Pancreas (tissue), 10 donors: Measurements from ENCODE around the gene ZNF556. TPM values are rescaled to one million over a fixed set of nuclear protein-coding genes. Genes with fewer than 3 reads are reported as not detected.
"Not testable (repeated sequence)": the region's sequence is repeated elsewhere in the genome, so short reads cannot be mapped to it uniquely, and the experiment has no call there.

Experiments used
- ATAC-seq, 4 donors: fragments of 200-7000 bp; cut with Tn5 transposase; one replicate each; pipeline versions ENCODE4 v1.8.0 to v1.9.1; 2020; ENCODE audit warnings: mild to moderate bottlenecking in 4 of 4, moderate library complexity in 4 of 4
- DNase-seq, 6 donors: peaks; one replicate each; pipeline ENCODE4 v3.0.0-alpha.2; 2020
- FAIRE-seq: peaks from 2 replicates; lab custom pipeline; 2012; peaks lifted over from hg19 to GRCh38; lab: Jason Lieb, UNC
- H3K27ac ChIP-seq, 4 donors: fragments of 200-600 bp; sonication (generic); 1 replicate in 3 of 4; 2 replicates in 1 of 4; pipeline versions ENCODE4 v1.5.0 to v1.8.0; 2020
- H3K27me3 ChIP-seq, 4 donors: fragments of 200-600 bp; one replicate each; pipeline ENCODE4 v1.8.0; 2021
- H3K36me3 ChIP-seq, 3 donors: fragments of 200-600 bp; sonication (generic) in 1 of 3; one replicate each; pipeline versions ENCODE4 v1.5.0 to v1.8.0; 2020 to 2021
- H3K4me1 ChIP-seq, 3 donors: fragments of 200-600 bp; one replicate each; pipeline ENCODE4 v1.8.0; 2021
- H3K4me3 ChIP-seq, 4 donors: fragments of 200-600 bp; sonication (generic) in 2 of 4; one replicate each; pipeline versions ENCODE4 v1.5.0 to v1.8.0; 2020 to 2021
- H3K9me3 ChIP-seq, 4 donors: fragments of 200-600 bp; one replicate each; pipeline ENCODE4 v1.8.0; 2021
- CTCF ChIP-seq, 4 donors: fragments of 200-600 bp; sonication (generic) in 3 of 4; IDR thresholded peaks; one replicate each; pipeline versions ENCODE4 v1.5.0 to v1.8.0; 2021; ENCODE audit warnings: antibody characterized with exemption in 4 of 4
- WGBS, 2 donors: extraction: QIAGEN DNeasy Blood & Tissue Kit; methylation state at CpG; one replicate each; pipeline ENCODE4 v1.1.7; 2013; 5-methylcytosine and 5-hydroxymethylcytosine counted together
- intact Hi-C, 3 donors: fragments of 100-400 bp; cut with DNase I; formaldehyde crosslinking; loops; one replicate each; pipeline versions ENCODE4 v1.11.1 to v1.14.2; 2022
- polyA plus RNA-seq, 2 donors: library from polyadenylated mRNA; stranded (reverse); fragments of 200-250 nt; gene quantifications; one replicate each; pipeline ENCODE4 v1.2.3, GENCODE V29; 2013
- total RNA-seq, 6 donors: library from RNA; stranded (reverse); fragmentation: NEBNext Ultra II Directional in 4 of 6; extraction: Animal tissue kit (Norgen Biotek cat#: 25700) in 4 of 6; gene quantifications; one replicate each; pipeline versions ENCODE4 v1.2.1 to v1.2.4, GENCODE V29; 2021 to 2023
- donor health status: healthy with polysubstance abuse.
- donor health status: DM: no; HTN: no; CAD: no; lungs with moderate emphysema.
- donor health status: DM: no; HTN: no; CAD: no.
- donor health status: control.
- donor health status: control.
- donor health status: Bipolar disorder and iron deficiency.
- donor health status: DM: yes; HTN: yes; CAD: no.
- donor health status: DM: no; HTN: no; CAD: no.
- donor health status: DM: no; HTN: no; CAD: no.
- donor health status: DM: yes; HTN: yes; CAD: no.

The ZNF556 gene
- total and polyA plus RNA-seq, 8 donors = 0.19 to 0.91 TPM; not detected in 6

GRCh38 chr19:2863816-2864215 lies 3.3 kb upstream of the ZNF556 start:
- no peak overlapping the region for H3K4me3 ChIP-seq

GRCh38 chr19:2865334-2866100 lies 1.6 kb upstream of the ZNF556 start:
- Histone ChIP-seq H3K36me3 (no peaks in the 10 kb centered on the region), H3K27ac (peak overlapping the region in 1 of 4 donors; percentile 26), H3K27me3 (no peaks in the 10 kb centered on the region), H3K4me3 (no peak overlapping the region), H3K4me1 (no peaks in the 10 kb centered on the region), H3K9me3 (no peaks in the 10 kb centered on the region)
- ATAC-seq (peak in 1 of 4 donors; percentile 44), DNase-seq (peak in 1 of 6 donors; percentile 52), FAIRE-seq (no peak)
- 27 to 29% methylated on average over 12 of the region's 12 CpGs for WGBS, 2 donors
- no peak for TF ChIP-seq CTCF (IDR thresholded peaks at IDR 0.05)
- intact Hi-C loops = no loop called here

More at GRCh38 chr19:2863816-2864215, 3.3 kb upstream of the ZNF556 start:
- H3K36me3 ChIP-seq = no peaks in the 10 kb centered on the region
- H3K4me1 ChIP-seq = no peaks in the 10 kb centered on the region
- 40% methylated on average over 10 of the region's 10 CpGs for WGBS, 2 donors
- no peak overlapping the region for H3K27ac ChIP-seq
- no peaks in the 10 kb centered on the region for H3K27me3 ChIP-seq
- FAIRE-seq (no peak), ATAC-seq (no peak), DNase-seq (no peak)
- intact Hi-C loops = no loop called here
- H3K9me3 ChIP-seq = no peaks in the 10 kb centered on the region
- TF ChIP-seq CTCF (IDR thresholded peaks at IDR 0.05) = no peak

DNA sequence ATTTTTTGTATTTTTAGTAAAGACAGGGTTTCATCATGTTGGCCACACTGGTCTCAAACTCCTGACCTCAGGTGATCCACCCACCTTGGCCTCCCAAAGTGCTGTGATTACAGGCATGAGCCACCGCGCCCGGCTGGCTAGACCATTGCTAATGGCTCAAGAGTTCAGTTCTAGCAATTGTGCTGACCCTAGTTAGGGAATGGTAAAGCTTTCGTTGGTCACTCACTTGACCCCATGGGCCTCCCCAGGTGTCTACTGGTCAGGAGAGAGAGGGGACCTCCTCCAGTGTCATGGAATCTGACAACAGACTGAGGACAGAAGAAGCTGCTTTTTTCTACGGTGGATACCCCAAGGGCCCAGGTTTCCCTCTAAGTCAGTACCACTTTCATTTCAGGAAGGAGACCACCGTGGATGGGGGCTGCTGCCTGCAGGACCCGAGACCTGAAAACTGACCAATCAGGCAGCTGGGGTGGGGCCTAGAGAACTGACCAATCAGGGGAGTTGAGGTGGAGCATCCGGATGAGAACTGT lies 575 bp upstream of the ZNF556 start:
- WGBS, 2 donors = 77 to 83% methylated on average over 8 of the region's 8 CpGs
- intact Hi-C loops = no loop called here
- FAIRE-seq (no peak), ATAC-seq (no peak), DNase-seq (no peak)
- no peak for TF ChIP-seq CTCF (IDR thresholded peaks at IDR 0.05)
- H3K27me3 ChIP-seq = no peaks in the 10 kb centered on the region
- H3K4me3 ChIP-seq = no peak overlapping the region
- H3K27ac ChIP-seq = no peak overlapping the region
- no peaks in the 10 kb centered on the region for H3K9me3 ChIP-seq
- no peaks in the 10 kb centered on the region for H3K36me3 ChIP-seq
- H3K4me1 ChIP-seq = no peaks in the 10 kb centered on the region

DNA sequence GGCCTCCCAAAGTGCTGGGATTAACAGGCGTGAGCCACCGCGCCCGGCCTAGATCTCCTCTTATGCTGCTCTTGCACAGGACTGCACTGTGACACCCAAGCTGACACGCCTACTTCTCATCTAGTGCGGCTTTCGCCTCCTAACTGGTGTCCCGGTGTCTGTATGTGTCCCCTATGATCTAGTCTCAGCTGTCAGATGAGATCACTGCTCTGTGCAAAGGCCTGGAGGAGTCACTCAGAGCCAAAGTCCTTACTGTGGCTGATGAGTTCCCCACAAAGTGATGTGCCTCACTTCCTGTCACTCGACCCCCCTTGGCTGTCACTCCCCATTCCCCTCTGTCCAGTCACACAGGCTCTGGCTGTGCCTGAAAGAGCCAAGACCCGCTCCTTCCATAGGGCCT lies 2.5 kb downstream of the ZNF556 start:
- Histone ChIP-seq H3K4me3 (no peak overlapping the region), H3K36me3 (no peaks in the 10 kb centered on the region), H3K4me1 (no peaks in the 10 kb centered on the region), H3K9me3 (no peaks in the 10 kb centered on the region), H3K27ac (no peak overlapping the region), H3K27me3 (no peaks in the 10 kb centered on the region)
- no peak for FAIRE-seq
- DNase-seq = no peak
- TF ChIP-seq CTCF (IDR thresholded peaks at IDR 0.05) = no peak
- 85 to 90% methylated on average over 10 of the region's 10 CpGs for whole genome bisulfite sequencing, 2 donors
- intact Hi-C loops = loop anchor here in 1 of 3 donors (5.0 kb wide), 1 partner anchor 222 kb away; no protein-coding TSS in a partner anchor
- no peak for ATAC-seq

GRCh38 chr19:2872175-2872574 lies 5.0 kb downstream of the ZNF556 start:
- not testable (repeated sequence) for DNase-seq, H3K4me3 ChIP-seq, H3K27me3 ChIP-seq, H3K36me3 ChIP-seq, ATAC-seq, H3K27ac ChIP-seq, FAIRE-seq, H3K4me1 ChIP-seq, H3K9me3 ChIP-seq
- 22 to 24% methylated on average over 7 to 11 of the region's 11 CpGs for WGBS, 2 donors
- TF ChIP-seq CTCF (IDR thresholded peaks at IDR 0.05) = peak in 2 of 4 donors; percentile 16 to 18
- intact Hi-C loops = loop anchor here in 1 of 3 donors (5.0 kb wide), 1 partner anchor 225 kb away; no protein-coding TSS in a partner anchor
